ENCODE results near the gene XRCC1. TPM values are rescaled to one million over a fixed set of nuclear protein-coding genes. Genes with fewer than 3 reads are reported as not detected.
A peak's percentile ranks its signal among the peaks of the same experiment; 100 is the strongest.

Gene XRCC1
- total RNA-seq, 1 experiment from 2014 or later: 20.1 TPM

DNA sequence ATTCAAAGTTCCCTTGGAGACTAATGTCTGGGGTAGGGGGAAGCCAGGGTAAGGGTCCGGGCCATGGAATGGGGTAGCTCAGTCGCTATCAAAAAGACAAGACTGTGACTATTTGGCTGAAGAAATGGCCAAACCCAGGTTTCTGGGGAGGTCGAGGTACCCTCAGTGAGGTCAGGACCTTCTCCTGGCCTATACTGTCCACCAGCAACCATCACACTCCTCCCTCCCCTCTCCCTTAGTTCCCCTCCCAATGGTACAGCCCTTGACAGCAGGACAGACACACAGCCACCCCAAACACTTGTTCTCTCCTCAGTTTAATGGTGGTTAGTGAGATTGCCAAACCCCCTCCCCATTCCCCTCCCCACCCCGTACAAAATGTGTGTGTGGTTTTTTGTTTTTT lies 46.7 kb upstream of the XRCC1 start:
- in situ Hi-C loops (cut with HindIII; ENCODE audit: low pct_unique_long_range_greater_than_20kb, low sequenced_read_pairs): no loop called here
- no peak for ATAC-seq
- TF ChIP-seq TCF7L2 (IDR thresholded peaks at IDR 0.05; ENCODE audit: low read depth, low read length) (no peak), POLR2AphosphoS5 (IDR thresholded peaks at IDR 0.05; ENCODE audit: low read depth, low read length) (no peak), SIN3A (IDR thresholded peaks at IDR 0.05; ENCODE audit: borderline replicate concordance, insufficient read depth, low read depth, low read length) (no peak)
- TF ChIP-seq, protein P1, sequence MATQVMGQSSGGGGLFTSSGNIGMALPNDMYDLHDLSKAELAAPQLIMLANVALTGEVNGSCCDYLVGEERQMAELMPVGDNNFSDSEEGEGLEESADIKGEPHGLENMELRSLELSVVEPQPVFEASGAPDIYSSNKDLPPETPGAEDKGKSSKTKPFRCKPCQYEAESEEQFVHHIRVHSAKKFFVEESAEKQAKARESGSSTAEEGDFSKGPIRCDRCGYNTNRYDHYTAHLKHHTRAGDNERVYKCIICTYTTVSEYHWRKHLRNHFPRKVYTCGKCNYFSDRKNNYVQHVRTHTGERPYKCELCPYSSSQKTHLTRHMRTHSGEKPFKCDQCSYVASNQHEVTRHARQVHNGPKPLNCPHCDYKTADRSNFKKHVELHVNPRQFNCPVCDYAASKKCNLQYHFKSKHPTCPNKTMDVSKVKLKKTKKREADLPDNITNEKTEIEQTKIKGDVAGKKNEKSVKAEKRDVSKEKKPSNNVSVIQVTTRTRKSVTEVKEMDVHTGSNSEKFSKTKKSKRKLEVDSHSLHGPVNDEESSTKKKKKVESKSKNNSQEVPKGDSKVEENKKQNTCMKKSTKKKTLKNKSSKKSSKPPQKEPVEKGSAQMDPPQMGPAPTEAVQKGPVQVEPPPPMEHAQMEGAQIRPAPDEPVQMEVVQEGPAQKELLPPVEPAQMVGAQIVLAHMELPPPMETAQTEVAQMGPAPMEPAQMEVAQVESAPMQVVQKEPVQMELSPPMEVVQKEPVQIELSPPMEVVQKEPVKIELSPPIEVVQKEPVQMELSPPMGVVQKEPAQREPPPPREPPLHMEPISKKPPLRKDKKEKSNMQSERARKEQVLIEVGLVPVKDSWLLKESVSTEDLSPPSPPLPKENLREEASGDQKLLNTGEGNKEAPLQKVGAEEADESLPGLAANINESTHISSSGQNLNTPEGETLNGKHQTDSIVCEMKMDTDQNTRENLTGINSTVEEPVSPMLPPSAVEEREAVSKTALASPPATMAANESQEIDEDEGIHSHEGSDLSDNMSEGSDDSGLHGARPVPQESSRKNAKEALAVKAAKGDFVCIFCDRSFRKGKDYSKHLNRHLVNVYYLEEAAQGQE (IDR thresholded peaks at IDR 0.05; ENCODE audit: insufficient read depth in 1 of 2, low read depth in 2 of 2, low read length in 1 of 2): no peak
- TF ChIP-seq, protein P2, sequence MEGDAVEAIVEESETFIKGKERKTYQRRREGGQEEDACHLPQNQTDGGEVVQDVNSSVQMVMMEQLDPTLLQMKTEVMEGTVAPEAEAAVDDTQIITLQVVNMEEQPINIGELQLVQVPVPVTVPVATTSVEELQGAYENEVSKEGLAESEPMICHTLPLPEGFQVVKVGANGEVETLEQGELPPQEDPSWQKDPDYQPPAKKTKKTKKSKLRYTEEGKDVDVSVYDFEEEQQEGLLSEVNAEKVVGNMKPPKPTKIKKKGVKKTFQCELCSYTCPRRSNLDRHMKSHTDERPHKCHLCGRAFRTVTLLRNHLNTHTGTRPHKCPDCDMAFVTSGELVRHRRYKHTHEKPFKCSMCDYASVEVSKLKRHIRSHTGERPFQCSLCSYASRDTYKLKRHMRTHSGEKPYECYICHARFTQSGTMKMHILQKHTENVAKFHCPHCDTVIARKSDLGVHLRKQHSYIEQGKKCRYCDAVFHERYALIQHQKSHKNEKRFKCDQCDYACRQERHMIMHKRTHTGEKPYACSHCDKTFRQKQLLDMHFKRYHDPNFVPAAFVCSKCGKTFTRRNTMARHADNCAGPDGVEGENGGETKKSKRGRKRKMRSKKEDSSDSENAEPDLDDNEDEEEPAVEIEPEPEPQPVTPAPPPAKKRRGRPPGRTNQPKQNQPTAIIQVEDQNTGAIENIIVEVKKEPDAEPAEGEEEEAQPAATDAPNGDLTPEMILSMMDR (IDR thresholded peaks at IDR 0.05): no peak
- no peak overlapping the region for H3K4me3 ChIP-seq (ENCODE audit: low read depth in 2 of 2, low read length in 2 of 2)
- ChIA-PET CTCF (no interaction called here), POLR2A (no interaction called here)
- H3K27me3 ChIP-seq (ENCODE audit: control insufficient read depth, insufficient read depth, low read length): no peaks in the 10 kb centered on the region
- no peak overlapping the region for H3K27ac ChIP-seq (ENCODE audit: low read length)
- intact Hi-C loops (cut with micrococcal nuclease; ENCODE audit: unreplicated experiment): no loop called here
- BruUV-seq (replicated peaks): no TSS peak
- no peaks in the 10 kb centered on the region for H3K9me3 ChIP-seq (ENCODE audit: control insufficient read depth, insufficient read depth, low read depth, low read length)
- no peaks in the 10 kb centered on the region for H3K4me1 ChIP-seq (ENCODE audit: control insufficient read depth, insufficient read depth, low read length)
- no peak for DNase-seq (ENCODE audit: low read depth, low spot score)
- no peaks in the 10 kb centered on the region for H3K36me3 ChIP-seq (ENCODE audit: control insufficient read depth, insufficient read depth, low read length)

DNA sequence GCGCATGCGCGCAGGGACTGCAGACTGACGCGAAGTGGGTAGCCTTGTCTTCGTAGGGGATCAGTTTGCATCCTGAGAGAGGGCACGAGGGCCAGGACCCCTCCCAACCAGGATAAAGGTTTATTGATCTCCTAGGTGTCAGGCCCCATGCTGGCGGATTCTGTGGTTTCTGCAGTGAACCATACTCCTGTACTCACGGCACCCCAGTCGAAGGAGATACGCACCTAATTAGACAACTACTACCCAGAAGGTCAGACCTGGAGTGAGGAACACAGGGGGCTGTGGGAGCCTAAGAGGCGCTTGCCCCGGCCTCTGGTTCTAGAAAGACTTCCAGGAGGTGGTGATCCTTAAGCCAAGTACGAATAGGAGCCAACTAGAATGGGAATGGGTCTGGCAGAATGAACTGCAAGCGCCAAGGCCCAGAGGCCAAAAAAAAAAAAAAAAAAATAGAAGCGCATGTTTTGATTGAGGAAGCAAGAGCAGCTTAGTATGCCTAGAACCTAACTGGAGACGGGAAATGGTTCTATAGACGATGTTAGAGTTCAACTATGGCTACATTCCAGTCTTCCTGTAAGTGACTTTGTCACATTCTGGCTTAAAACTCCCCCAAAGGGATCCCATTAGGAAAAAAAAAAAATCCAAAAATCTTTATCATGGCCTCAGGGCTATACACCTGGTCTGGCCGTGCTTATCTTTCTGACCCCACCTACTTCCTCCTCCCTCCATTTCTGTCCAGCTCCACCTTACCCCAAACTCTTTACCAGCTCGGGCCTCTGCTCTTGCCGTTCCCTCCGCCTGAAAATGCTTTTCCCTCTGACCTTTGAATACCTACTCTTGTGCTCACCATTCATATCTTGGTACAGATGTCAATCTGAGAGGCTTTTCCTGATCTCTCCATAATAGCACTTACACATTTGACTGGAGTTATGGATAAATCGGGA lies 45.0 kb upstream of the XRCC1 start:
- no peaks in the 10 kb centered on the region for H3K27me3 ChIP-seq (ENCODE audit: control insufficient read depth, insufficient read depth, low read length)
- H3K27ac ChIP-seq (ENCODE audit: low read length): peak overlapping the region; percentile 88
- peak overlapping the region; percentile 68 to 85 for H3K4me3 ChIP-seq (ENCODE audit: low read depth in 2 of 2, low read length in 2 of 2)
- TSS peak; percentile 75 for BruUV-seq (replicated peaks)
- DNase-seq (ENCODE audit: low read depth, low spot score) (no peak), ATAC-seq (no peak)
- no peaks in the 10 kb centered on the region for H3K4me1 ChIP-seq (ENCODE audit: control insufficient read depth, insufficient read depth, low read length)
- ChIA-PET CTCF (no interaction called here), POLR2A (interaction anchor here (0.6 kb wide), 1 partner anchor 141 kb away, joined by 5 read pairs; no protein-coding TSS in a partner anchor)
- TF ChIP-seq, protein P2 (IDR thresholded peaks at IDR 0.05): no peak
- TF ChIP-seq SIN3A (IDR thresholded peaks at IDR 0.05; ENCODE audit: borderline replicate concordance, insufficient read depth, low read depth, low read length) (no peak), POLR2AphosphoS5 (IDR thresholded peaks at IDR 0.05; ENCODE audit: low read depth, low read length) (no peak)
- in situ Hi-C loops (cut with HindIII; ENCODE audit: low pct_unique_long_range_greater_than_20kb, low sequenced_read_pairs) (no loop called here), intact Hi-C loops (cut with micrococcal nuclease; ENCODE audit: unreplicated experiment) (no loop called here)
- no peaks in the 10 kb centered on the region for H3K9me3 ChIP-seq (ENCODE audit: control insufficient read depth, insufficient read depth, low read depth, low read length)
- H3K36me3 ChIP-seq (ENCODE audit: control insufficient read depth, insufficient read depth, low read length): no peaks in the 10 kb centered on the region
